Measurements from ENCODE around the gene CALML6. TPM values are rescaled to one million over a fixed set of nuclear protein-coding genes. Genes with fewer than 3 reads are reported as not detected.
A peak's percentile ranks its signal among the peaks of the same experiment; 100 is the strongest.

The CALML6 gene
- total RNA-seq, 1 donor from 2014 or later, result 2.3 TPM

GRCh38 chr1:1874901-1875300 lies 40.2 kb upstream of the CALML6 start:
- Mint-ChIP-seq H3K4me1 (ENCODE audit: low read depth) (peaks cover 70% of the 10 kb centered on the region), H3K27ac (ENCODE audit: unreplicated experiment) (no peak overlapping the region), H3K9me3 (ENCODE audit: low read depth) (no peaks in the 10 kb centered on the region), H3K27me3 (ENCODE audit: low read depth) (no peaks in the 10 kb centered on the region), H3K36me3 (ENCODE audit: low read depth) (peaks cover 12% of the 10 kb centered on the region), H3K4me3 (ENCODE audit: unreplicated experiment) (no peak overlapping the region)
- no peak for TF ChIP-seq CTCF (IDR thresholded peaks at IDR 0.05)
- DNase-seq (ENCODE audit: low spot score), result peak; percentile 51

- peaks cover 12% of the 10 kb centered on the region for H3K36me3 Mint-ChIP-seq (ENCODE audit: low read depth)
- peaks cover 75% of the 10 kb centered on the region for H3K4me1 Mint-ChIP-seq (ENCODE audit: low read depth)
- no peak for DNase-seq (ENCODE audit: low spot score)
- peak overlapping the region; percentile 67 for H3K27ac Mint-ChIP-seq (ENCODE audit: unreplicated experiment)
- no peaks in the 10 kb centered on the region for H3K9me3 Mint-ChIP-seq (ENCODE audit: low read depth)
- H3K4me3 Mint-ChIP-seq (ENCODE audit: unreplicated experiment), result no peak overlapping the region
- TF ChIP-seq CTCF (IDR thresholded peaks at IDR 0.05), result no peak
- no peaks in the 10 kb centered on the region for H3K27me3 Mint-ChIP-seq (ENCODE audit: low read depth)
These were observed 39.1 kb upstream of the CALML6 start for GRCh38 chr1:1875932-1876331.

GRCh38 chr1:1876335-1876930 lies 38.6 kb upstream of the CALML6 start:
- H3K4me1 Mint-ChIP-seq (ENCODE audit: low read depth), result peaks cover 77% of the 10 kb centered on the region
- no peak for DNase-seq (ENCODE audit: low spot score)
- peak overlapping the region; percentile 67 for H3K27ac Mint-ChIP-seq (ENCODE audit: unreplicated experiment)
- peaks cover 12% of the 10 kb centered on the region for H3K36me3 Mint-ChIP-seq (ENCODE audit: low read depth)
- H3K27me3 Mint-ChIP-seq (ENCODE audit: low read depth), result no peaks in the 10 kb centered on the region
- H3K4me3 Mint-ChIP-seq (ENCODE audit: unreplicated experiment), result no peak overlapping the region
- no peak for TF ChIP-seq CTCF (IDR thresholded peaks at IDR 0.05)
- H3K9me3 Mint-ChIP-seq (ENCODE audit: low read depth), result no peaks in the 10 kb centered on the region

GRCh38 chr1:1877865-1878436 lies 37.1 kb upstream of the CALML6 start:
- no peaks in the 10 kb centered on the region for H3K9me3 Mint-ChIP-seq (ENCODE audit: low read depth)
- H3K4me1 Mint-ChIP-seq (ENCODE audit: low read depth), result peaks cover 77% of the 10 kb centered on the region
- H3K27me3 Mint-ChIP-seq (ENCODE audit: low read depth), result no peaks in the 10 kb centered on the region
- TF ChIP-seq CTCF (IDR thresholded peaks at IDR 0.05), result no peak
- H3K4me3 Mint-ChIP-seq (ENCODE audit: unreplicated experiment), result no peak overlapping the region
- H3K36me3 Mint-ChIP-seq (ENCODE audit: low read depth), result peaks cover 12% of the 10 kb centered on the region
- H3K27ac Mint-ChIP-seq (ENCODE audit: unreplicated experiment), result no peak overlapping the region
- DNase-seq (ENCODE audit: low spot score), result no peak

- H3K4me1 Mint-ChIP-seq (ENCODE audit: low read depth), result peaks cover 78% of the 10 kb centered on the region
- no peak overlapping the region for H3K4me3 Mint-ChIP-seq (ENCODE audit: unreplicated experiment)
- DNase-seq (ENCODE audit: low spot score), result no peak
- no peaks in the 10 kb centered on the region for H3K27me3 Mint-ChIP-seq (ENCODE audit: low read depth)
- H3K36me3 Mint-ChIP-seq (ENCODE audit: low read depth), result peaks cover 10% of the 10 kb centered on the region
- no peaks in the 10 kb centered on the region for H3K9me3 Mint-ChIP-seq (ENCODE audit: low read depth)
- peak overlapping the region; percentile 17 for H3K27ac Mint-ChIP-seq (ENCODE audit: unreplicated experiment)
- no peak for TF ChIP-seq CTCF (IDR thresholded peaks at IDR 0.05)
These were observed 35.1 kb upstream of the CALML6 start for GRCh38 chr1:1879942-1880341.

Data from chondrocyte (in vitro differentiated cells).